K562 (cell line): ENCODE results near the gene APP. TPM values are rescaled to one million over a fixed set of nuclear protein-coding genes. Genes with fewer than 3 reads are reported as not detected.

Experiments
- ATAC-seq: fragments of 200-7000 bp; cut with Tn5 transposase; 3 replicates; pipeline ENCODE4 v1.9.1; 2020; ENCODE audit warnings: moderate library complexity
- BruUV-seq: library from RNA; stranded (reverse); fragments of 400-500 nt; replicated peaks from 2 replicates; lab custom pipeline; 2021; lab: Mats Ljungman, UMichigan
- CTCF ChIA-PET: fragments of 300-600 bp; formaldehyde crosslinking; extraction: SDS; loops from one replicate; lab custom pipeline; 2021; ENCODE audit warnings: low intra/inter-chr PET ratio; lab: Yijun Ruan, JAX
- POLR2A ChIA-PET: fragments of 300-600, 350-650 bp; sonication (Branson Sonifier 250); formaldehyde crosslinking; extraction: SDS; loops from one replicate; lab custom pipeline; 2021; ENCODE audit warnings: antibody characterized with exemption, inconsistent platforms; lab: Yijun Ruan, JAX
- DNase-seq, 4 experiments: peaks; one replicate each; pipeline versions ENCODE4 v3.0.0 to v3.0.0-alpha.2; 2011 to 2018; ENCODE audit warnings: low spot score in 3 of 4, mixed read lengths in 3 of 4; ENCODE audit errors: extremely low read depth in 1 of 4
- FAIRE-seq: peaks from 2 replicates; lab custom pipeline; 2011; peaks lifted over from hg19 to GRCh38; lab: Jason Lieb, UNC
- H2AFZ ChIP-seq: 2 replicates; pipeline ENCODE4 v1.6.0; 2011; ENCODE audit warnings: low read depth, low read length, control low read depth, inconsistent platforms
- H3K27ac ChIP-seq: fragments of 200-600 bp; 3 replicates; pipeline ENCODE4 v1.8.0; 2011; ENCODE audit warnings: low read depth, mild to moderate bottlenecking, control low read depth, inconsistent platforms, low read length, moderate library complexity, mixed read lengths; ENCODE audit errors: extremely low read depth
- H3K27me3 ChIP-seq, 2 experiments: fragments of 300-600 bp in 1 of 2; 2 replicates in 1 of 2; 3 replicates in 1 of 2; pipeline versions ENCODE4 v1.6.0 to v1.8.0; 2011; ENCODE audit warnings: inconsistent platforms in 2 of 2, low read length in 2 of 2, mild to moderate bottlenecking in 1 of 2, mixed read lengths in 1 of 2, moderate library complexity in 1 of 2; ENCODE audit not compliant: control insufficient read depth in 2 of 2, insufficient read depth in 2 of 2
- H3K36me3 ChIP-seq: fragments of 300-600 bp; 3 replicates; pipeline ENCODE4 v1.8.0; 2011; ENCODE audit warnings: mild to moderate bottlenecking, low read length, inconsistent platforms; ENCODE audit not compliant: control insufficient read depth, insufficient read depth
- H3K4me1 ChIP-seq, 2 experiments: fragments of 200-600 bp in 1 of 2; replicated peaks in 1 of 2; 2 replicates in 1 of 2; 3 replicates in 1 of 2; pipeline versions ENCODE4 v1.5.1 to v1.8.0; 2011; ENCODE audit warnings: inconsistent platforms in 2 of 2, low read length in 2 of 2, mild to moderate bottlenecking in 1 of 2, mixed read lengths in 1 of 2, moderate library complexity in 1 of 2; ENCODE audit not compliant: control insufficient read depth in 2 of 2, insufficient read depth in 2 of 2
- H3K4me2 ChIP-seq: 2 replicates; pipeline ENCODE4 v1.6.1; 2011; ENCODE audit warnings: low read length, control low read depth, inconsistent platforms, mixed read lengths; ENCODE audit not compliant: insufficient read depth
- H3K4me3 ChIP-seq: fragments of 200-600 bp; sonication (generic), shearing (Covaris generic); 2 replicates; pipeline ENCODE4 v1.5.1; 2016; ENCODE audit warnings: control low read depth, inconsistent platforms
- H3K79me2 ChIP-seq: fragments of 200-600 bp; 3 replicates; pipeline ENCODE4 v1.8.0; 2011; ENCODE audit warnings: low read length, inconsistent platforms; ENCODE audit not compliant: control insufficient read depth, insufficient read depth
- H3K9ac ChIP-seq, 2 experiments: 2 replicates each; pipeline versions ENCODE4 v1.6.0 to v1.6.1; 2011; ENCODE audit warnings: low read depth in 2 of 2, low read length in 2 of 2, control low read depth in 1 of 2, inconsistent platforms in 1 of 2, mild to moderate bottlenecking in 1 of 2, mixed read lengths in 1 of 2; ENCODE audit not compliant: insufficient read depth in 1 of 2
- H3K9me1 ChIP-seq: one replicate; pipeline ENCODE4 v1.6.0; 2011; ENCODE audit warnings: inconsistent platforms, mild to moderate bottlenecking, low read length, moderate library complexity; ENCODE audit not compliant: control insufficient read depth, insufficient read depth
- H3K9me3 ChIP-seq: replicated peaks from 2 replicates; pipeline ENCODE4 v1.5.1; 2011; ENCODE audit warnings: low read depth, low read length, inconsistent platforms; ENCODE audit not compliant: control insufficient read depth, insufficient read depth
- H4K20me1 ChIP-seq: replicated peaks from 2 replicates; pipeline ENCODE4 v1.6.1; 2011; ENCODE audit warnings: low read length, inconsistent platforms, mixed read lengths; ENCODE audit not compliant: control insufficient read depth, insufficient read depth
- E2F8 ChIP-seq: fragments of 450-650 bp; IDR thresholded peaks from 2 replicates; pipeline ENCODE4 v1.7.1; 2018; ENCODE audit warnings: mild to moderate bottlenecking, low read depth; ENCODE audit not compliant: partially characterized antibody
- TARDBP ChIP-seq: fragments of 450-650 bp; IDR thresholded peaks from 2 replicates; pipeline ENCODE4 v1.6.1; 2016
- ZFP1 ChIP-seq: fragments of 450-650 bp; formaldehyde crosslinking; IDR thresholded peaks from 2 replicates; pipeline ENCODE4 v1.4.0; 2020; ENCODE audit warnings: mild to moderate bottlenecking, mixed read lengths
- ZFP30 ChIP-seq: fragments of 250-450 bp; sonication (Bioruptor Pico); IDR thresholded peaks from 2 replicates; pipeline ENCODE4 v1.8.0; 2022; ENCODE audit warnings: moderate library complexity, mild to moderate bottlenecking, inconsistent platforms, borderline replicate concordance
- ZNF311 ChIP-seq: fragments of 250-450 bp; sonication (Bioruptor Pico); IDR thresholded peaks from 2 replicates; pipeline ENCODE4 v1.4.0; 2020; ENCODE audit warnings: mild to moderate bottlenecking, moderate library complexity
- ZNF717 ChIP-seq: fragments of 250-450 bp; sonication (Bioruptor Pico); IDR thresholded peaks from 2 replicates; pipeline ENCODE4 v1.5.0; 2021
- WGBS: fragments of 100-300 bp; shearing (Covaris generic); methylation state at CpG from one replicate; pipeline ENCODE4 v1.1.6; 2016; ENCODE audit warnings: low coverage, mixed read lengths; ENCODE audit not compliant: insufficient coverage; ENCODE audit errors: missing lambda C conversion rate; 5-methylcytosine and 5-hydroxymethylcytosine counted together
- in situ Hi-C: fragments of 300-500 bp; cut with MboI; formaldehyde crosslinking; loops from 4 replicates; pipeline ENCODE4 v1.15.0; 2018; ENCODE audit warnings: inconsistent platforms, mixed read lengths
- intact Hi-C: fragments of 100-400 bp; cut with micrococcal nuclease; formaldehyde crosslinking; loops from 2 replicates; pipeline ENCODE4 v1.14.2; 2022
- polyA plus RNA-seq, 8 experiments: library from polyadenylated mRNA; depleted of rRNA in 4 of 8; stranded (reverse) in 5 of 8; unstranded in 3 of 8; fragments of >200 nt; fragmentation: Nextera tagmentation in 2 of 8; fragmentation: Illumina TruSeq in 1 of 8; extraction: Ambion mirVana in 2 of 8; extraction: Trizol in 1 of 8; gene quantifications; 2 replicates each; pipeline versions ENCODE4 v1.2.1 to v1.2.3, GENCODE V29; 2011 to 2014; ENCODE audit warnings: inconsistent platforms in 1 of 8, missing spikeins in 1 of 8
- total RNA-seq, 7 experiments: library from RNA; depleted of rRNA in 6 of 7; stranded (reverse); fragments of >200 nt in 6 of 7; fragmentation: Illumina TruSeq in 2 of 7; extraction: Trizol in 2 of 7; gene quantifications; 2 replicates each; pipeline versions ENCODE4 v1.2.1 to v1.2.3, GENCODE V29; 2011 to 2021; ENCODE audit warnings: low replicate concordance in 1 of 7
- TF ChIP-seq, protein P1 (sequence below), 2 experiments: fragments of 450-650 bp; IDR thresholded peaks; 2 replicates each; pipeline ENCODE4 v1.6.1; 2018; ENCODE audit warnings: mild to moderate bottlenecking in 2 of 2, low read depth in 1 of 2; ENCODE audit not compliant: partially characterized antibody in 2 of 2
- TF ChIP-seq, protein P2 (sequence below): fragments of 250-450 bp; sonication (Bioruptor Pico); IDR thresholded peaks from 2 replicates; pipeline ENCODE4 v1.8.0; 2022; ENCODE audit warnings: inconsistent platforms, mild to moderate bottlenecking, moderate library complexity, borderline replicate concordance

APP gene
- total and polyA plus RNA-seq, 9 of the 15 experiments (the other 6 are each of a cell fraction or from before 2014, with no cell fraction given) = 0.01 to 1.5 (median 0.16) TPM; not detected in 5

DNA sequence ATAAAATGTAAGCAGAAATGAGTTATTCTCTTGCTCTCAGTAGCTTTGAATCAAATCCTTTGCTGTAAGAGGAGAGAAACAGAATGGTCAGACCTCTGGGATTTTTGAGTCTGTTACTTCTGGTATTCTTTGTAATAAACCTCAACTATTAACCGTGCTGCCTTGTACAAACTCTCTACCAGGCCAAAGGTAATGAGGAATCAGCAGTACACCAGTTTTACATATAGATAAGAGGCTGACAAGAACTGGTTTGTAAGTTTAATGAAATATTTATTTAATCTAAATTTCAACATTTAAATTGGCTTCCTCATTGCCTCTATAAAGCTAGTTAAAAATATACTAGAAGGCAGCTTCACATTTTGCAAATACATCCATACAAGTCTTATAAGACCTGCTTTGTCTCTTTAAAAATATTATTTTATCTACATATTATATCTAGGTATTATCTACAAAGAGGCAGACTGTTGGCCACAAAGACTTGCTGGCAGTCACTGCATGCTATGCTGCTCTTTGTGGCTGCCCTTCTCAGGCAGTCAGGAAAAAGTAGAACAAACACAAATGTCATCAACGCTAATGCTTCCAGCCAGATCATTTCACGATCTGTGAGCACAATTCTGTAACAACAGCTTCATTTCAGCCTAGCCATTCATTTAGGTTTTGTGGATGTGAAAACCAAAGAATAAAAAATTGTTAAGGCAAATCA is 262.8 kb downstream of the APP start:
- no peak overlapping the region for H2AFZ ChIP-seq
- no peaks in the 10 kb centered on the region for H3K9me1 ChIP-seq
- no peaks in the 10 kb centered on the region for H4K20me1 ChIP-seq
- no TSS peak for BruUV-seq
- H3K27me3 ChIP-seq = peaks cover 0 to 6% of the 10 kb centered on the region in 2 experiments; a peak in 1 of 5 replicates
- FAIRE-seq (no peak), DNase-seq (no peak), ATAC-seq (no peak)
- H3K4me1 ChIP-seq = no peaks in the 10 kb centered on the region
- H3K27ac ChIP-seq = no peak overlapping the region
- TF ChIP-seq ZFP1 (CRISPR knock-in tag) (no peak), E2F8 (no peak), ZFP30 (CRISPR knock-in tag) (no peak), ZNF717 (no peak), TARDBP (no peak), ZNF311 (CRISPR knock-in tag) (no peak)
- TF ChIP-seq, protein P1, sequence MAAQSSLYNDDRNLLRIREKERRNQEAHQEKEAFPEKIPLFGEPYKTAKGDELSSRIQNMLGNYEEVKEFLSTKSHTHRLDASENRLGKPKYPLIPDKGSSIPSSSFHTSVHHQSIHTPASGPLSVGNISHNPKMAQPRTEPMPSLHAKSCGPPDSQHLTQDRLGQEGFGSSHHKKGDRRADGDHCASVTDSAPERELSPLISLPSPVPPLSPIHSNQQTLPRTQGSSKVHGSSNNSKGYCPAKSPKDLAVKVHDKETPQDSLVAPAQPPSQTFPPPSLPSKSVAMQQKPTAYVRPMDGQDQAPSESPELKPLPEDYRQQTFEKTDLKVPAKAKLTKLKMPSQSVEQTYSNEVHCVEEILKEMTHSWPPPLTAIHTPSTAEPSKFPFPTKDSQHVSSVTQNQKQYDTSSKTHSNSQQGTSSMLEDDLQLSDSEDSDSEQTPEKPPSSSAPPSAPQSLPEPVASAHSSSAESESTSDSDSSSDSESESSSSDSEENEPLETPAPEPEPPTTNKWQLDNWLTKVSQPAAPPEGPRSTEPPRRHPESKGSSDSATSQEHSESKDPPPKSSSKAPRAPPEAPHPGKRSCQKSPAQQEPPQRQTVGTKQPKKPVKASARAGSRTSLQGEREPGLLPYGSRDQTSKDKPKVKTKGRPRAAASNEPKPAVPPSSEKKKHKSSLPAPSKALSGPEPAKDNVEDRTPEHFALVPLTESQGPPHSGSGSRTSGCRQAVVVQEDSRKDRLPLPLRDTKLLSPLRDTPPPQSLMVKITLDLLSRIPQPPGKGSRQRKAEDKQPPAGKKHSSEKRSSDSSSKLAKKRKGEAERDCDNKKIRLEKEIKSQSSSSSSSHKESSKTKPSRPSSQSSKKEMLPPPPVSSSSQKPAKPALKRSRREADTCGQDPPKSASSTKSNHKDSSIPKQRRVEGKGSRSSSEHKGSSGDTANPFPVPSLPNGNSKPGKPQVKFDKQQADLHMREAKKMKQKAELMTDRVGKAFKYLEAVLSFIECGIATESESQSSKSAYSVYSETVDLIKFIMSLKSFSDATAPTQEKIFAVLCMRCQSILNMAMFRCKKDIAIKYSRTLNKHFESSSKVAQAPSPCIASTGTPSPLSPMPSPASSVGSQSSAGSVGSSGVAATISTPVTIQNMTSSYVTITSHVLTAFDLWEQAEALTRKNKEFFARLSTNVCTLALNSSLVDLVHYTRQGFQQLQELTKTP (IDR thresholded peaks at IDR 0.05; ENCODE audit: low read depth in 1 of 2, partially characterized antibody in 2 of 2) = no peak
- TF ChIP-seq, protein P2, sequence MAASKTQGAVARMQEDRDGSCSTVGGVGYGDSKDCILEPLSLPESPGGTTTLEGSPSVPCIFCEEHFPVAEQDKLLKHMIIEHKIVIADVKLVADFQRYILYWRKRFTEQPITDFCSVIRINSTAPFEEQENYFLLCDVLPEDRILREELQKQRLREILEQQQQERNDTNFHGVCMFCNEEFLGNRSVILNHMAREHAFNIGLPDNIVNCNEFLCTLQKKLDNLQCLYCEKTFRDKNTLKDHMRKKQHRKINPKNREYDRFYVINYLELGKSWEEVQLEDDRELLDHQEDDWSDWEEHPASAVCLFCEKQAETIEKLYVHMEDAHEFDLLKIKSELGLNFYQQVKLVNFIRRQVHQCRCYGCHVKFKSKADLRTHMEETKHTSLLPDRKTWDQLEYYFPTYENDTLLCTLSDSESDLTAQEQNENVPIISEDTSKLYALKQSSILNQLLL (CRISPR knock-in tag) = no peak
- no peaks in the 10 kb centered on the region for H3K79me2 ChIP-seq
- no peak overlapping the region for H3K4me3 ChIP-seq
- H3K9ac ChIP-seq = no peak overlapping the region
- no peak overlapping the region for H3K4me2 ChIP-seq
- no peaks in the 10 kb centered on the region for H3K9me3 ChIP-seq
- intact Hi-C loops (no loop called here), in situ Hi-C loops (no loop called here)
- no peaks in the 10 kb centered on the region for H3K36me3 ChIP-seq
- ChIA-PET POLR2A (interaction anchor here (0.5 kb wide), 1 partner anchor 960 kb away, joined by 3 read pairs; no protein-coding TSS in a partner anchor), CTCF (no interaction called here)
- WGBS = 0% methylated on average over 3 of the region's 3 CpGs
